ENCODE data around the gene GABRR2. TPM values are rescaled to one million over a fixed set of nuclear protein-coding genes. Genes with fewer than 3 reads are reported as not detected.

The GABRR2 gene
- total and polyA plus RNA-seq, 2 experiments from 2014 or later, result 0.87 to 0.94 TPM

DNA sequence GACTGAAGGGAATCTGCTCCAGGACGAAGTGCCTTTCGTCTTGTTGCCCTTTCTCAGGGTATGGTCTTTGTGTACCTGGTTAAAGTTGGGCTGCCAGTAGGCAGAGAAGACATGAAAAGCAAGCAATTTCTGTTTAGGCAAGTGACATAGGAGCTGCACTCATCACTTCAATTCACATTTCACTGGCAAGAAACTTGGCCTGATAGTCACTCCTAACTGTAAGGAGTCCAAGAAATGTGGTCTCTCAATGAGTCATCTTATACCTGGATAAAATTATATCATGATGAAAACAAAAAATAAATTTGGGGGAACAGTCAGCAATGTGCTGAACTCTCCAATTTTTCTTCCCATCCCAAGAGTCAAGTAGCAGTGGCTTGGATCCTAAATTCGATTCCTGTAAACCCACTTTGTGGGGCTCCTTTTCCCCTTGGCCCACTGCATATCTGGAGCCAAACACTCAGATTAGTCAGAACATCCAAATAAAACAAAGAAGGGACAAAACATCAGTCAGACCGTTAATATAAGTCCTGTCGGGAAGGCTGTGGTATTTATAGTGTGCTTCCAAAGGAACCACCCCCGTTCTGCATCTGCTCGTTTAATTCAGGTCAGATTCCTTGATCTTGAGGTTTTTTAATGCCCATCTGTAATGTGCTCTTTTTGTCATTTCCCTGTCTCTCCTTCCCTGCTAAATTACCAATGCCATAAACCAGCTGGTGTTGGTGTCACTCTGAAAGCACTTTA is 93.0 kb downstream of the GABRR2 start:
- Histone ChIP-seq H3K36me3 (replicated peaks; ENCODE audit: insufficient read depth, low read depth) (no peaks in the 10 kb centered on the region), H3K4me2 (no peak overlapping the region), H3K9me3 (ENCODE audit: low read depth) (no peaks in the 10 kb centered on the region), H3K4me3 (no peak overlapping the region), H2AFZ (no peak overlapping the region), H4K20me1 (ENCODE audit: insufficient read depth, poor library complexity, severe bottlenecking) (no peaks in the 10 kb centered on the region), H3K4me1 (ENCODE audit: insufficient read depth) (no peaks in the 10 kb centered on the region), H3K9me2 (replicated peaks; ENCODE audit: insufficient read depth) (no peaks in the 10 kb centered on the region), H3K79me2 (no peaks in the 10 kb centered on the region), H3K27me3 (no peaks in the 10 kb centered on the region), H3K27ac (no peak overlapping the region)
- TF ChIP-seq EZH2phosphoT487 (IDR thresholded peaks at IDR 0.05; ENCODE audit: low read depth, severe bottlenecking, unreplicated experiment) (no peak), EZH2 (IDR thresholded peaks at IDR 0.05; ENCODE audit: borderline replicate concordance) (no peak)
- TF ChIP-seq, protein P1, sequence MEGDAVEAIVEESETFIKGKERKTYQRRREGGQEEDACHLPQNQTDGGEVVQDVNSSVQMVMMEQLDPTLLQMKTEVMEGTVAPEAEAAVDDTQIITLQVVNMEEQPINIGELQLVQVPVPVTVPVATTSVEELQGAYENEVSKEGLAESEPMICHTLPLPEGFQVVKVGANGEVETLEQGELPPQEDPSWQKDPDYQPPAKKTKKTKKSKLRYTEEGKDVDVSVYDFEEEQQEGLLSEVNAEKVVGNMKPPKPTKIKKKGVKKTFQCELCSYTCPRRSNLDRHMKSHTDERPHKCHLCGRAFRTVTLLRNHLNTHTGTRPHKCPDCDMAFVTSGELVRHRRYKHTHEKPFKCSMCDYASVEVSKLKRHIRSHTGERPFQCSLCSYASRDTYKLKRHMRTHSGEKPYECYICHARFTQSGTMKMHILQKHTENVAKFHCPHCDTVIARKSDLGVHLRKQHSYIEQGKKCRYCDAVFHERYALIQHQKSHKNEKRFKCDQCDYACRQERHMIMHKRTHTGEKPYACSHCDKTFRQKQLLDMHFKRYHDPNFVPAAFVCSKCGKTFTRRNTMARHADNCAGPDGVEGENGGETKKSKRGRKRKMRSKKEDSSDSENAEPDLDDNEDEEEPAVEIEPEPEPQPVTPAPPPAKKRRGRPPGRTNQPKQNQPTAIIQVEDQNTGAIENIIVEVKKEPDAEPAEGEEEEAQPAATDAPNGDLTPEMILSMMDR (IDR thresholded peaks at IDR 0.05; ENCODE audit: poor library complexity), result no peak
- WGBS (ENCODE audit: low lambda C conversion rate, missing lambda C conversion rate), result 55% methylated on average over 7 of the region's 7 CpGs
- DNase-seq (ENCODE audit: low spot score), result no peak

DNA sequence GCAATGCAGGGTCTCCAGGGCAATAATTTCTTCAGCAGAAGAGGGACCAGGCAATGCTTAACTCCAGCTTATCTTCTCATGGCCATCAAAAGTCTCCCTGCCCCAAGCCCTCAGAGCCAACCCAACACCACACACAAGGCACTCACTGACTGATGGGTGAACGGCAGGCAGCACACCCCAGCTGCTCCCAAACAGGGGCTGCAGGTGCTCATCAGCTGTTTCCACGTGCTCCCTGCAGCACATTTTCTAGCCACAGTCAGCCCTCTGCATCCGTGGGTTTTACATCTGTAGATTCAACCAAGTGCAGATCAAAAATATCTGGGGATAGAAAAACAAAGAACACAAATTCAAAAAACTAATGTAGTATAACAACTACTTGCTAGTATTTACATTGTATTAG is 94.0 kb downstream of the GABRR2 start:
- Histone ChIP-seq H3K9me3 (ENCODE audit: low read depth) (no peaks in the 10 kb centered on the region), H3K4me1 (ENCODE audit: insufficient read depth) (no peaks in the 10 kb centered on the region), H3K27me3 (no peaks in the 10 kb centered on the region), H3K27ac (no peak overlapping the region), H2AFZ (no peak overlapping the region), H3K4me3 (no peak overlapping the region), H3K79me2 (no peaks in the 10 kb centered on the region), H3K9me2 (replicated peaks; ENCODE audit: insufficient read depth) (no peaks in the 10 kb centered on the region), H4K20me1 (ENCODE audit: insufficient read depth, poor library complexity, severe bottlenecking) (no peaks in the 10 kb centered on the region), H3K4me2 (no peak overlapping the region), H3K36me3 (replicated peaks; ENCODE audit: insufficient read depth, low read depth) (no peaks in the 10 kb centered on the region)
- TF ChIP-seq, protein P1 (IDR thresholded peaks at IDR 0.05; ENCODE audit: poor library complexity), result no peak
- TF ChIP-seq EZH2phosphoT487 (IDR thresholded peaks at IDR 0.05; ENCODE audit: low read depth, severe bottlenecking, unreplicated experiment) (no peak), EZH2 (IDR thresholded peaks at IDR 0.05; ENCODE audit: borderline replicate concordance) (no peak)
- 89% methylated on average over 3 of the region's 3 CpGs for WGBS (ENCODE audit: low lambda C conversion rate, missing lambda C conversion rate)
- no peak for DNase-seq (ENCODE audit: low spot score)

- no peaks in the 10 kb centered on the region for H3K4me1 ChIP-seq (ENCODE audit: insufficient read depth)
- no peak for TF ChIP-seq EZH2 (IDR thresholded peaks at IDR 0.05; ENCODE audit: borderline replicate concordance)
- TF ChIP-seq, protein P1 (IDR thresholded peaks at IDR 0.05; ENCODE audit: poor library complexity), result no peak
- no peak for TF ChIP-seq EZH2phosphoT487 (IDR thresholded peaks at IDR 0.05; ENCODE audit: low read depth, severe bottlenecking, unreplicated experiment)
- H3K36me3 ChIP-seq (replicated peaks; ENCODE audit: insufficient read depth, low read depth), result no peaks in the 10 kb centered on the region
- H3K27me3 ChIP-seq, result no peaks in the 10 kb centered on the region
- 56% methylated on average over 10 of the region's 10 CpGs for WGBS (ENCODE audit: low lambda C conversion rate, missing lambda C conversion rate)
- H3K9me2 ChIP-seq (replicated peaks; ENCODE audit: insufficient read depth), result no peaks in the 10 kb centered on the region
- no peak within 1 kb of the TSS for H3K4me3 ChIP-seq
- H3K79me2 ChIP-seq, result no peaks in the 10 kb centered on the region
- no peak within 1 kb of the TSS for H3K4me2 ChIP-seq
- H2AFZ ChIP-seq, result no peak within 1 kb of the TSS
- DNase-seq (ENCODE audit: low spot score), result no peak
- no peaks in the 10 kb centered on the region for H4K20me1 ChIP-seq (ENCODE audit: insufficient read depth, poor library complexity, severe bottlenecking)
- no peak within 1 kb of the TSS for H3K27ac ChIP-seq
- no peaks in the 10 kb centered on the region for H3K9me3 ChIP-seq (ENCODE audit: low read depth)
Observed at GRCh38 chr6:89217299-89217910, 97.7 kb downstream of the GABRR2 start, which contains the start of gene GABRR1. Gene GABRR1, minus strand, starts transcription at chr6:89217358. Its CDS starts 36 bp downstream, at chr6:89217322.
